GM06990 (cell line): ENCODE data around the gene TBCD.

Experiments
- DNase-seq: peaks from one replicate; pipeline ENCODE4 v3.0.0-alpha.2; 2011; ENCODE audit not compliant: insufficient read length; ENCODE audit errors: extremely low read depth
- H3K27me3 ChIP-seq: replicated peaks from 2 replicates; pipeline ENCODE4 v1.6.0; 2011; ENCODE audit warnings: low read length; ENCODE audit not compliant: control insufficient read depth, insufficient read depth
- H3K36me3 ChIP-seq: 2 replicates; pipeline ENCODE4 v1.5.1; 2011; ENCODE audit warnings: low read length; ENCODE audit not compliant: control insufficient read depth, insufficient read depth
- H3K4me3 ChIP-seq: replicated peaks from 2 replicates; pipeline ENCODE4 v1.5.1; 2011; ENCODE audit warnings: low read depth, mild to moderate bottlenecking, control low read depth, low read length
- TF ChIP-seq, protein P1 (sequence below): IDR thresholded peaks from 2 replicates; pipeline ENCODE4 v1.5.1; 2011; ENCODE audit warnings: low read length, control low read depth, mild to moderate bottlenecking, inconsistent platforms; ENCODE audit not compliant: insufficient read depth, poor library complexity, severe bottlenecking

TBCD gene

DNA sequence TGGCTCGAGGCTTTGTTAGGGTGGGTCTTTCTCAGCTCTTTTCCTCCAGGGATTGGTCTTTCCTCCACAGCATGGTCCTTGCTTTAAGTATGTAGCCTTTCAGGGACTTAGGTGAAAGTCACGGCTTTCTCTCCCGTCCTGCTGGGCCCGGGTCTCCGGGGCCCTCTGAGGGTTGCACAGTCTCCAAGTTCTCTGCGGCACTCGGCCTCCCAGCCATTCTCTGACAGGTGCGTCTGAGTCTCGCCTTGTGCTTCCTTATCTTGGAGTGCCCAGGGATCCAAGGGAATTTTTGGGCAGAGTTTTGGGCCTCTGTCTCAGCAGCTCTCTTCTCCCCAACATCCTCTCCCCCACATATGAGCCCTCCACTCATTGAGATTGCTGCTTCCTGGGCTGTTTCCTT is 51.3 kb downstream of the TBCD start:
- TF ChIP-seq, protein P1, sequence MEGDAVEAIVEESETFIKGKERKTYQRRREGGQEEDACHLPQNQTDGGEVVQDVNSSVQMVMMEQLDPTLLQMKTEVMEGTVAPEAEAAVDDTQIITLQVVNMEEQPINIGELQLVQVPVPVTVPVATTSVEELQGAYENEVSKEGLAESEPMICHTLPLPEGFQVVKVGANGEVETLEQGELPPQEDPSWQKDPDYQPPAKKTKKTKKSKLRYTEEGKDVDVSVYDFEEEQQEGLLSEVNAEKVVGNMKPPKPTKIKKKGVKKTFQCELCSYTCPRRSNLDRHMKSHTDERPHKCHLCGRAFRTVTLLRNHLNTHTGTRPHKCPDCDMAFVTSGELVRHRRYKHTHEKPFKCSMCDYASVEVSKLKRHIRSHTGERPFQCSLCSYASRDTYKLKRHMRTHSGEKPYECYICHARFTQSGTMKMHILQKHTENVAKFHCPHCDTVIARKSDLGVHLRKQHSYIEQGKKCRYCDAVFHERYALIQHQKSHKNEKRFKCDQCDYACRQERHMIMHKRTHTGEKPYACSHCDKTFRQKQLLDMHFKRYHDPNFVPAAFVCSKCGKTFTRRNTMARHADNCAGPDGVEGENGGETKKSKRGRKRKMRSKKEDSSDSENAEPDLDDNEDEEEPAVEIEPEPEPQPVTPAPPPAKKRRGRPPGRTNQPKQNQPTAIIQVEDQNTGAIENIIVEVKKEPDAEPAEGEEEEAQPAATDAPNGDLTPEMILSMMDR: no peak
- H3K36me3 ChIP-seq: peaks cover 16% of the 10 kb centered on the region
- DNase-seq: no peak

DNA sequence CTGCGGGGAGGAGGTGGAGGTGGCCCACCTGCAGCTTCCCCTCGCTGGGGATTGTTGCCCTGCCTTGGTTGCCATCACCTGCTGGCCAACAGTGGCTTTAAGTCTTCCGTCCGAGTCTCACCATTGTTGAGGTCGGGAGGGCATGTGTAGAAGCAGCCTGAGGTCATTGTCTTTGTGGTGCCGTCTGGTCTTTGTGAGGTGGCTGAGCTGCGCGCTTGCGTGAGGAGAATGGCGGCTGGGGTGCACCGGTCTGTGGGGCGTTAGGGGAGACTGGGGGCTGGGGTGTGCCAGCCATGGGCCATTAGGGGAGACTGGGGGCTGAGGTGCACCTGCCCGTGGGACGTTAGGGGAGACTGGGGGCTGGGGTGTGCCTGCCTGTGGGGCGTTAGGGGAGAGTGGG is 51.7 kb downstream of the TBCD start:
- Histone ChIP-seq H3K36me3 (peaks cover 16% of the 10 kb centered on the region), H3K4me3 (no peak overlapping the region), H3K27me3 (no peaks in the 10 kb centered on the region)
- TF ChIP-seq, protein P1: no peak
- DNase-seq: no peak

More for the DNA sequence above, 51.3 kb downstream of the TBCD start:
- Histone ChIP-seq H3K4me3 (no peak overlapping the region), H3K27me3 (no peaks in the 10 kb centered on the region)

DNA sequence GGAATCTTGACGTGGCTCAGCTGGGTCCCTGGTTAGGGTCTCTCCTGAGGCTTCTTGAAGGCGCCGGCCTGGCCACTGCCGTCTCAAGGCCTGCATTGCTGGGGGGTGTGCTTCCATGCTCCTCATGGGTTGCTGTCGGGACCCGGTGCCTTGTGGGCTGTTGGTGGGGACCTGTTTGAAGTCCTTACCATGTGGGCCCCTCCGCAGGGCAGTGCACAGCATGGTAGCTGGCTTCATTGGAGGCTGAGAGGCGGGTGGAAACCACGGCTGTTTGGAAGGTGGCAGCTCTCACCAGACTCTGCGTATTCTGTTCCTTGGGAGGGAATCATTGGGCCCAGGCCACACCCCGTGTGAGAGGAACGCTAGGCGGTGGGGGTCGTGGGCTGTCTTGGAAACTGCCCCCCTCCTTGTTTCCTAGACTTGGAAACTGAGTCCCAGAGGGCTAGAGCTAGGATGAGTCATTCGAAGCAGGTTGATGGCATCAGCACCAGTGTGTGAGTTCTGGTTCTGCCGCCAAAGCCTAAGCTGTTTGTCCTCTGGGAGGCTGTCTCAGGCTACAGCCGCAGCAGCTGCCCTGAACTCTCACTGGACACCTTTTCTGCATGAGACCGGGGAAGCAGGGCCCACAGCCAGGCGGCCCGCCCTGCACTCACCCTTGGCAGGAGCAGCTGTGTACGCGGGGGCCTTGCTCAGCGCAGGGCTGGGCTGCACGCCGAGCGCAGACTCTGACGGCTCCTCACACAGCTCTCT is 52.8 kb downstream of the TBCD start:
- H3K27me3 ChIP-seq: no peaks in the 10 kb centered on the region
- TF ChIP-seq, protein P1: no peak
- no peak for DNase-seq
- peaks cover 16% of the 10 kb centered on the region for H3K36me3 ChIP-seq
- H3K4me3 ChIP-seq: no peak overlapping the region

DNA sequence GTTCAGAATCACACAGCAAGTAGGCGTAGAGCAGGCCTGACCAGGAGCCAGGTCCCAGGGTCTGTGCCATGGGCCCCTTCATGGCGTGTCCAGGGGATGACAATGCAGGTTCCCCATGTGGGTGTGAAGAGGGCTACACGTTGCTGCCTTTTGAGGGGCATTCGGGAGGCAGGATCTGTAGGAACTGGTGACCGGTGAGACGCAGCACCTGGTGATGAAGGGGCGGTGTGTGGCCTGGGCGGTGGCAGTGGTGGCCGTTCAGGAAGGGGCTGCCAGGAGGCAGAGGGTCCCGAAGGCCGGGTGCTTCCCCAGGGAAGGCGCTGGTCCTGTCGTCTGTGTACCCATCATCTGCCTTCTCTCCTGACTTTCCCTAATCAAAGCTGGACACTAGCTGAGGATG is 53.4 kb downstream of the TBCD start:
- TF ChIP-seq, protein P1: no peak
- DNase-seq: no peak
- H3K4me3 ChIP-seq: no peak overlapping the region
- H3K36me3 ChIP-seq: peaks cover 12% of the 10 kb centered on the region
- no peaks in the 10 kb centered on the region for H3K27me3 ChIP-seq

DNA sequence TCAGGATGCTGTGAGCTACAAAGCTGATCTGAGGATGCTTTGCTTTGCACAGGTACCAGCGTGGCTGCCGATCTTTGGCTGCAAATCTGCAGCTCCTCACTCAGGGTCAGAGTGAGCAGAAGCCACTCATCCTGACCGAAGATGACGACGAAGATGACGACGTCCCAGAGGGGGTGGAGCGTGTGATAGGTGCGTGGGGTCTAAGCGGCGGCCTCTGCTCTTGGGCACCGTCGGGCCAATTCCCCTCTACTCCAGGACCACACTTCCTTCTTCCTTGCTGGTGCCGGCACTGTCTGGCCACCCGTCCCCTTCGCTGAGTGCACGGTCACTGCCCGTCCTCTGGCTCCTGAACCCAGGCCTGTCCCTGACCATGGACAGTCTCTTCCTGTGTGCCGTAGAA is 54.0 kb downstream of the TBCD start:
- Histone ChIP-seq H3K4me3 (no peak overlapping the region), H3K36me3 (peaks cover 9% of the 10 kb centered on the region), H3K27me3 (no peaks in the 10 kb centered on the region)
- TF ChIP-seq, protein P1: no peak
- DNase-seq: no peak
